ENCODE measurements around the gene HNRNPDL.
A peak's percentile ranks its signal among the peaks of the same experiment; 100 is the strongest.
"Not testable (repeated sequence)": the region's sequence is repeated elsewhere in the genome, so short reads cannot be mapped to it uniquely, and the experiment has no call there.

HNRNPDL gene

DNA sequence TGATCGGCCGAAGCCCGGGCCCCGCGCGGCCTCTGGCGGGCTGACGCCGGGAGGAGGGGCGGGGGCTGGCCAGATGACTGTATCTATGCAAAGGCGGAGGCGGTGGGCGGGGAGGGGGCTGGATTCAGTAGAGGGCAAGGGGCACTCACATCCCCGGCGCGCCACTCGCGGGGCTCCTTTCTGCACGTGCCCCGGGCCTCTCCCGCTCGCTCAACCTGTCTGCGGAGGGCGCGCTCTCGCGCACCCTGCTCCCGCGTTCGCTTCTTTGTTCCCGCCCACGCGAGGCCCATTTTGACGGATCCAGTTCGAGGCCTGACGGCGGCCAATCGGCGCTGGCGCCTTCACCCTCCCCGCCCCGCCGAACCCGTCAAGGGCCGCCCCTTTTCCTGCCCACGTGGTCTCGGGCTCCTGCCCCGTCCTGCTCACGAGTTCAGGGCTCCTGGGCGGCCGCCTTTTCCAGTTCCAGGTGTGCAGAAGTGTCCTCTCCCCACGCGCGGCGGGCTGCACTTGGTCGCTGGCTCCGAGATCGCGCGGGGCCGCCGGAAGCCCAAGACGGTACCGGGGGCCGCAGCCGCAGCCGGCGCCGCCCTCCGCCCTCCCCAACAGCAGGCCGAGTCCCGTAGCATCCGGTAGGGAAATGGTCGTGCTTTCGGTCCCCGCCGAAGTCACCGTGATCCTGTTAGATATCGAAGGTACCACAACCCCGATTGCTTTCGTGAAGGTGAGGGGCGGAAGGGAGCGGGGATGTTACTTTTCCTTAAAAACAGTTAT lies at the start of gene HNRNPDL, which contains the start of gene ENOPH1:
TSS of gene HNRNPDL (minus strand) at position 270 of the 771 bp plus-strand sequence. CDS start 772 bp downstream, outside the sequence.
TSS of gene ENOPH1 (plus strand) at position 398 of the 771 bp plus-strand sequence. CDS start at position 638, 240 bp downstream.
- DNase-seq (ENCODE audit: low spot score), result peak; percentile 94
- H3K27ac ChIP-seq, result peak within 1 kb of the TSS; percentile 95
- ChIA-PET CTCF (interaction anchor here (2.2 kb wide), 1 partner anchor 56 kb away, joined by 9 read pairs; the partner anchor contains the start of gene HNRNPD), POLR2A (ENCODE audit: low non-redundant PET) (no interaction called here)
- TF ChIP-seq, protein P1, sequence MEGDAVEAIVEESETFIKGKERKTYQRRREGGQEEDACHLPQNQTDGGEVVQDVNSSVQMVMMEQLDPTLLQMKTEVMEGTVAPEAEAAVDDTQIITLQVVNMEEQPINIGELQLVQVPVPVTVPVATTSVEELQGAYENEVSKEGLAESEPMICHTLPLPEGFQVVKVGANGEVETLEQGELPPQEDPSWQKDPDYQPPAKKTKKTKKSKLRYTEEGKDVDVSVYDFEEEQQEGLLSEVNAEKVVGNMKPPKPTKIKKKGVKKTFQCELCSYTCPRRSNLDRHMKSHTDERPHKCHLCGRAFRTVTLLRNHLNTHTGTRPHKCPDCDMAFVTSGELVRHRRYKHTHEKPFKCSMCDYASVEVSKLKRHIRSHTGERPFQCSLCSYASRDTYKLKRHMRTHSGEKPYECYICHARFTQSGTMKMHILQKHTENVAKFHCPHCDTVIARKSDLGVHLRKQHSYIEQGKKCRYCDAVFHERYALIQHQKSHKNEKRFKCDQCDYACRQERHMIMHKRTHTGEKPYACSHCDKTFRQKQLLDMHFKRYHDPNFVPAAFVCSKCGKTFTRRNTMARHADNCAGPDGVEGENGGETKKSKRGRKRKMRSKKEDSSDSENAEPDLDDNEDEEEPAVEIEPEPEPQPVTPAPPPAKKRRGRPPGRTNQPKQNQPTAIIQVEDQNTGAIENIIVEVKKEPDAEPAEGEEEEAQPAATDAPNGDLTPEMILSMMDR (conservative IDR thresholded peaks at IDR 0.05; ENCODE audit: low read depth), result no peak

DNA sequence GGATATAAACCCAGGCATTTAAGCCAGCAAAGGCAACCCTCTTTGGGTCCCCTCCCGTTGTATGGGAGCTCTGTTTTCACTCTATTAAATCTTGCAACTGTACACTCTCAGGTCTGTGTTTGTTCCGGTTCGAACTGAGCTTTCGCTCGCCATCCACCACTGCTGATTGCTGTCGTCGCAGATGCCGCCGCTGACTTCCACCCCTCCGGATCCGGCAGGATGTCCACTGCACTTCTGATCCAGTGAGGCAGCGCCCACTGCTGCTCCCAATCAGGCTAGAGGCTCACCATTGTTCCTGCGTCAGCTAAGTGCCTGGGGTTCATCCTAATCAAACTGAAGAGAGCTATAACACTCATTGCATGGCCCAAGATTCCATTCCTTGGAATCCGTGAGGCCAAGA lies 49.3 kb upstream of the HNRNPDL start:
- ChIA-PET POLR2A (ENCODE audit: low non-redundant PET) (no interaction called here), CTCF (no interaction called here)
- DNase-seq (ENCODE audit: low spot score), result no peak
- no peak overlapping the region for H3K27ac ChIP-seq
- TF ChIP-seq, protein P1 (conservative IDR thresholded peaks at IDR 0.05; ENCODE audit: low read depth), result no peak

DNA sequence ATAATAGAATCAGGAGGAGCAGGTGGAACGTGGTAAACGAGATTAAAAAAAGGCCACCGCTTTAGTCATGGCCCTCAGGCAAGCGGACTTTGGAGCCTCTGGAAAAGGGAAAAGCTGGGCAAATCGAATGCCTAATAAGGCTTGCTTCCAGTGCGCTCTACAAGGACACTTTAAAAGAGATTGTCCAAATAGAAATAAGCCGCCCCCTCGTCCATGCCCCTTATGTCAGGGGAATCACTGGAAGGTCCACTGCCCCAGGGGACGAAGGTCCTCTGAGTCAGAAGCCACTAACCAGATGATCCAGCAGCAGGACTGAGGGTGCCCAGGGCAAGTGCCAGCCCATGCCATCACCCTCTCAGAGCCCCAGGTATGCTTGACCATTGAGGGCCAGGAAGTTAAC lies 47.2 kb upstream of the HNRNPDL start:
- POLR2A ChIA-PET (ENCODE audit: low non-redundant PET); DNase-seq (ENCODE audit: low spot score): not testable (repeated sequence)

DNA sequence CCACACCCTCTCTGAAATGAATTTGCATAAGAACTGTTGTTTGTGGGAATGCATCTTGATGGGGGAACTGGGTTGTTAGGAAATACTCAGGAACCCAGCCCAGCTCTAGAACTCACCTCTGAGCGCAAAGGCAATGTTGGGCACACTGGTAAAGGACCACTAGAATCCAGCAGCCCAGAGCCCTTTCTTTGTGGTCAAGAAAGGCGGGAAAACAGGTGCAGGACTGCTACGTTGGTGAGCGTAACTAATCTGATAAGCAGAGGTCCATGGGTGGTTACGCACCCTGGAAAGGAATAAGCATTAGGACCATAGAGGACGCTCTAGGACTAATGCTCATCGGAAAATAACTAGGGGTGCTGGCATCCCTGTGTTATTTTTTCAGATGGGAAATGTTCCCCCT lies 45.7 kb upstream of the HNRNPDL start:
- DNase-seq (ENCODE audit: low spot score); H3K27ac ChIP-seq; POLR2A ChIA-PET (ENCODE audit: low non-redundant PET); CTCF ChIA-PET: not testable (repeated sequence)

More for the DNA sequence above, 47.2 kb upstream of the HNRNPDL start:
- H3K27ac ChIP-seq, CTCF ChIA-PET: not testable (repeated sequence)

DNA sequence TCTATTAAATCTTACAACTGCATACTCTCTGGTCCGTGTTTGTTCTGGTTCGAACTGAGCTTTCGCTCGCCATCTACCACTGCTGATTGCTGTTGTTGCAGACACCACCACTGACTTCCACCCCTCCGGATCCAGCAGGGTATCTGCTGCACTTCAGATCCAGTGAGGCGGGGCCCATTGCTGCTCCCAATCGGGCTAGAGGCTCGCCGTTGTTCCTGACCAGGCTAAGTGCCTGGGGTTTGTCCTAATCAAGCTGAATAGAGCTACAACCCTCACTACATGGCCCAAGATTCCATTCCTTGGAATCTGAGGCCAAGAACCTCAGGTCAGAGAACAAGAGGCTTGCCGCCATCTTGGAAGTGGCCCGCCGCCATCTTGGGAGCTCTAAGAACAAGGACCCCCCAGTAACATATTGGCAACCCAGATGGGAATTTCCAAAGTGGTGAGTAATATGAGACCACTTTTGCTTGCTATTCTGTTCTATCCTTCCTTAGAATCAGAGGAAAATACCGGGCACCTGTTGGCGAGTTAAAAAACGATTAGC lies 43.4 kb upstream of the HNRNPDL start:
- H3K27ac ChIP-seq, result no peak overlapping the region
- TF ChIP-seq, protein P1 (conservative IDR thresholded peaks at IDR 0.05; ENCODE audit: low read depth), result no peak
- no peak for DNase-seq (ENCODE audit: low spot score)
- POLR2A ChIA-PET (ENCODE audit: low non-redundant PET), result no interaction called here
- CTCF ChIA-PET, result no interaction called here

DNA sequence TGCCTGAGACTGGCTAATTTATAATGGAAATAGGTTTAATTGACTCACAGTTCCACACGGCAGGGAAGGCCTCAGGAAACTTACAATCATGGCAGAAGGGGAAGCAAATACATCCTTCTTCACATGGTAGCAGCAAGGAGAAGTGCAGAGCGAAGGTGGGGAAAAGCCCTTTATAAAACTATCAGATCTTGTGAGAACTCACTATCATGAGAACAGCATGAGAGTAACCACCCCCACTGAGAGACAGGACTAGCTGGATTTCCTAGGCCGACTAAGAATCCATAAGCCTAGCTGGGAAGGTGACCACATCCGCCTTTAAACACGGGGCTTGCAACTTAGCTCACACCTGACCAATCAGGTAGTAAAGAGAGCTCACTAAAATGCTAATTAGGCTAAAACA lies 42.8 kb upstream of the HNRNPDL start:
- H3K27ac ChIP-seq; DNase-seq (ENCODE audit: low spot score); POLR2A ChIA-PET (ENCODE audit: low non-redundant PET); CTCF ChIA-PET: not testable (repeated sequence)

DNA sequence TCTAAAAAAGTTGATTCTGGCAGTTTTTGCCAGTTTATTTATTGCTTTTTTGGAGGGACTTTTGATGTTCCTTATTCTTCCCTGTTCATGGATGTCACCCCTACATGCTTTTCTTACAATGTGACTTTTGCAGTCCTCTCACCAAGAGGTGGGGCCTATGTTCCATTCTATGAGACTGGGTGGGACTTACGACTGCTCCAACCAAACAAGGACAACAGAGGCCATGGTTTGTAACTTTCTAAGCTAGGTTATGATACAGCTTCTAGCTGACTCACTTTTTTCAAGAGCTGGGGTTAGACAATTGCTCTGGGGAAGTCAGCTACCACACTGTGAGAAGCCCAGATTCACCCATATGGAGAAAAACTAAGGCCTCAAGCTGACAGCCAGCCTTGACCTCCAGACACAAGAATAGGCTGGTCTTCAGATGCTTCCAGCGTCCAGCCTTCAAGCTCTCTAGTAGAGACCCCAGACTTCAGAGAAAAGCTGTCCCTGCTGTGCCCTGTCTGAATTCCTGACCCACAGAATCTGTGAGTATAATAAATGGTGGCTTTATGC lies 39.6 kb upstream of the HNRNPDL start:
- no peak overlapping the region for H3K27ac ChIP-seq
- ChIA-PET CTCF (no interaction called here), POLR2A (ENCODE audit: low non-redundant PET) (no interaction called here)
- TF ChIP-seq, protein P1 (conservative IDR thresholded peaks at IDR 0.05; ENCODE audit: low read depth), result no peak
- DNase-seq (ENCODE audit: low spot score), result no peak

DNA sequence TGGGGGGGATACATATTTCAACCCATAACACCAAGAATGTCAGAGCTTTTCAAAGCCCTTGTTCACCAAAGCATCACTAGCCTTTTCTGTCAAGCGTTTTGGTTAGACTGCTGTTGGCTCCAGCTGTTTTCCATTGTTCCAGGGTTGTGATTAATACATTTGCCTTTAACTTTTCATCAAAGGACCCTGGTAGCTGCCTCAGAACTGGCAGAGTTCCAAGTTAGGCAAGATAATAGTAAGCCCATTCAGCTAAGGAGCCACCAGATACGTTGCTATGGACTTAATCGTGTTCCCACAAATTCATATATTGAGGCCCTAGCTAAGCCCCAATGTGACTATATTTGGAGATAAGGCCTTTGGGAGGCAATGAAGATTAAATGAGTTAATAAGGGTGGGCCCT lies 37.2 kb upstream of the HNRNPDL start:
- TF ChIP-seq, protein P1 (conservative IDR thresholded peaks at IDR 0.05; ENCODE audit: low read depth), result no peak
- no peak for DNase-seq (ENCODE audit: low spot score)
- ChIA-PET POLR2A (ENCODE audit: low non-redundant PET) (no interaction called here), CTCF (no interaction called here)
- no peak overlapping the region for H3K27ac ChIP-seq

Data from RWPE1 (cell line).